HCT116 (cell line): ENCODE measurements around the gene LGR6. TPM values are rescaled to one million over a fixed set of nuclear protein-coding genes. Genes with fewer than 3 reads are reported as not detected.

ENCODE experiments used
- ATAC-seq: fragments of 200-7000 bp; cut with Tn5 transposase; 2 replicates; pipeline ENCODE4 v1.9.1; 2020; ENCODE audit warnings: mild to moderate bottlenecking, moderate library complexity
- BruUV-seq: library from RNA; stranded (reverse); fragments of 400-500 nt; replicated peaks from 2 replicates; lab custom pipeline; 2021; lab: Mats Ljungman, UMichigan
- CTCF ChIA-PET: fragments of 300-600 bp; sonication (Branson Sonifier 250); formaldehyde crosslinking; loops from one replicate; lab custom pipeline; 2021; ENCODE audit warnings: antibody characterized with exemption; lab: Charles Lee
- POLR2A ChIA-PET: fragments of 300-600, 350-600 bp; sonication (Branson Sonifier 250); formaldehyde crosslinking; loops from one replicate; lab custom pipeline; 2021; ENCODE audit warnings: antibody characterized with exemption; lab: Charles Lee
- RAD21 ChIA-PET, 2 experiments: fragments of 300-600 bp; sonication (Branson Sonifier 250); formaldehyde crosslinking; loops; one replicate each; lab custom pipeline; 2023; ENCODE audit warnings: low total read pairs in 2 of 2; ENCODE audit not compliant: uncharacterized antibody in 2 of 2, unreplicated experiment in 2 of 2, low non-redundant PET in 1 of 2; lab: Charles Lee
- DNase-seq: peaks from one replicate; pipeline ENCODE4 v3.0.0-alpha.2; 2010; ENCODE audit warnings: low read depth, low spot score
- H2AFZ ChIP-seq: fragments of 200-600 bp; shearing (Covaris generic), sonication (generic); 2 replicates; pipeline ENCODE4 v1.6.1; 2017; ENCODE audit warnings: low read depth, mixed run types, mixed read lengths, antibody characterized with exemption, low read length; ENCODE audit not compliant: poor library complexity, severe bottlenecking
- H3K27ac ChIP-seq: 2 replicates; pipeline ENCODE4 v1.5.1; 2012; ENCODE audit warnings: low read depth, low read length
- H3K27me3 ChIP-seq: fragments of 200-600 bp; sonication (generic); 2 replicates; pipeline ENCODE4 v1.6.1; 2016; ENCODE audit warnings: mixed run types, low read length, mixed read lengths; ENCODE audit not compliant: insufficient read depth
- H3K36me3 ChIP-seq, 2 experiments: fragments of 200-500 bp in 1 of 2; fragments of 200-600 bp in 1 of 2; sonication (Bioruptor generic) in 1 of 2; sonication (generic) in 1 of 2; 2 replicates each; pipeline versions ENCODE4 v1.5.1 to v1.6.1; 2014 to 2016; ENCODE audit warnings: low read length in 2 of 2, inconsistent platforms in 1 of 2, mixed read lengths in 1 of 2, mixed run types in 1 of 2; ENCODE audit not compliant: insufficient read depth in 2 of 2, control insufficient read depth in 1 of 2
- H3K4me1 ChIP-seq, 2 experiments: fragments of 200-600 bp in 1 of 2; sonication (generic) in 1 of 2; 2 replicates each; pipeline versions ENCODE4 v1.5.1 to v1.6.1; 2012 to 2017; ENCODE audit warnings: low read length in 2 of 2, inconsistent platforms in 1 of 2, mild to moderate bottlenecking in 1 of 2, mixed read lengths in 1 of 2, mixed run types in 1 of 2, moderate library complexity in 1 of 2; ENCODE audit not compliant: insufficient read depth in 2 of 2, control insufficient read depth in 1 of 2
- H3K4me2 ChIP-seq: fragments of 200-600 bp; sonication (generic); 2 replicates; pipeline ENCODE4 v1.6.1; 2017; ENCODE audit warnings: mixed run types, low read length, mixed read lengths
- H3K4me3 ChIP-seq, 2 experiments: fragments of 200-600 bp in 1 of 2; sonication (generic) in 1 of 2; replicated peaks in 1 of 2; 2 replicates each; pipeline ENCODE4 v1.5.1; 2011 to 2016; ENCODE audit warnings: low read length in 2 of 2, control low read depth in 1 of 2, low read depth in 1 of 2, mild to moderate bottlenecking in 1 of 2, mixed read lengths in 1 of 2, mixed run types in 1 of 2
- H3K79me2 ChIP-seq: fragments of 200-600 bp; sonication (generic); 2 replicates; pipeline ENCODE4 v1.6.1; 2017; ENCODE audit warnings: mild to moderate bottlenecking, mixed run types, low read length, moderate library complexity, mixed read lengths; ENCODE audit not compliant: insufficient read depth
- H3K9ac ChIP-seq: fragments of 200-600 bp; sonication (generic); 2 replicates; pipeline ENCODE4 v1.6.1; 2016; ENCODE audit warnings: low read length, mixed read lengths
- H3K9me2 ChIP-seq: fragments of 200-600 bp; sonication (generic), shearing (Covaris generic); 2 replicates; pipeline ENCODE4 v1.6.1; 2017; ENCODE audit warnings: mixed run types, mild to moderate bottlenecking, moderate library complexity; ENCODE audit not compliant: insufficient read depth
- H3K9me3 ChIP-seq, 2 experiments: fragments of 200-500 bp in 1 of 2; fragments of 200-600 bp in 1 of 2; sonication (Bioruptor generic) in 1 of 2; sonication (generic) in 1 of 2; 2 replicates each; pipeline ENCODE4 v1.6.1; 2014 to 2017; ENCODE audit warnings: low read length in 2 of 2, mixed read lengths in 2 of 2, inconsistent platforms in 1 of 2, low read depth in 1 of 2, mild to moderate bottlenecking in 1 of 2, mixed run types in 1 of 2, moderate library complexity in 1 of 2; ENCODE audit not compliant: control insufficient read depth in 1 of 2, insufficient read depth in 1 of 2
- H4K20me1 ChIP-seq: fragments of 200-600 bp; sonication (generic), shearing (Covaris generic); 2 replicates; pipeline ENCODE4 v1.6.1; 2017; ENCODE audit warnings: mixed run types, mild to moderate bottlenecking, moderate library complexity; ENCODE audit not compliant: insufficient read depth
- FOSL1 ChIP-seq: IDR thresholded peaks from 2 replicates; pipeline ENCODE4 v1.6.1; 2012; ENCODE audit warnings: low read depth
- RAD21 ChIP-seq: IDR thresholded peaks from 2 replicates; pipeline ENCODE4 v1.6.1; 2012; ENCODE audit warnings: low read depth, mild to moderate bottlenecking
- SRF ChIP-seq: IDR thresholded peaks from 2 replicates; pipeline ENCODE4 v1.6.1; 2012; ENCODE audit warnings: low read depth
- YY1 ChIP-seq: IDR thresholded peaks from 2 replicates; pipeline ENCODE4 v1.6.1; 2011; ENCODE audit warnings: low read length, low read depth, moderate library complexity, mild to moderate bottlenecking; ENCODE audit not compliant: insufficient replicate concordance; ENCODE audit errors: extremely low read depth
- intact Hi-C: fragments of 100-400 bp; cut with micrococcal nuclease; formaldehyde crosslinking; loops from 2 replicates; pipeline ENCODE4 v1.10.0; 2022
- total RNA-seq: library from RNA; stranded (reverse); gene quantifications from one replicate; pipeline ENCODE4 v1.2.1, GENCODE V29; 2021; ENCODE audit not compliant: unreplicated experiment
- TF ChIP-seq, protein P1 (sequence below), 3 experiments: fragments of 200-600 bp in 1 of 3; sonication (generic) in 1 of 3; IDR thresholded peaks in 2 of 3; conservative IDR thresholded peaks in 1 of 3; 2 replicates each; pipeline ENCODE4 v1.5.1; 2012 to 2017; ENCODE audit warnings: low read depth in 2 of 3, low read length in 2 of 3, antibody characterized with exemption in 1 of 3, borderline replicate concordance in 1 of 3, control low read depth in 1 of 3, mild to moderate bottlenecking in 1 of 3, mixed read lengths in 1 of 3, mixed run types in 1 of 3, moderate library complexity in 1 of 3; ENCODE audit not compliant: insufficient read depth in 1 of 3

Gene LGR6
- total RNA-seq, 1 experiment from 2014 or later: 0.20 TPM

DNA sequence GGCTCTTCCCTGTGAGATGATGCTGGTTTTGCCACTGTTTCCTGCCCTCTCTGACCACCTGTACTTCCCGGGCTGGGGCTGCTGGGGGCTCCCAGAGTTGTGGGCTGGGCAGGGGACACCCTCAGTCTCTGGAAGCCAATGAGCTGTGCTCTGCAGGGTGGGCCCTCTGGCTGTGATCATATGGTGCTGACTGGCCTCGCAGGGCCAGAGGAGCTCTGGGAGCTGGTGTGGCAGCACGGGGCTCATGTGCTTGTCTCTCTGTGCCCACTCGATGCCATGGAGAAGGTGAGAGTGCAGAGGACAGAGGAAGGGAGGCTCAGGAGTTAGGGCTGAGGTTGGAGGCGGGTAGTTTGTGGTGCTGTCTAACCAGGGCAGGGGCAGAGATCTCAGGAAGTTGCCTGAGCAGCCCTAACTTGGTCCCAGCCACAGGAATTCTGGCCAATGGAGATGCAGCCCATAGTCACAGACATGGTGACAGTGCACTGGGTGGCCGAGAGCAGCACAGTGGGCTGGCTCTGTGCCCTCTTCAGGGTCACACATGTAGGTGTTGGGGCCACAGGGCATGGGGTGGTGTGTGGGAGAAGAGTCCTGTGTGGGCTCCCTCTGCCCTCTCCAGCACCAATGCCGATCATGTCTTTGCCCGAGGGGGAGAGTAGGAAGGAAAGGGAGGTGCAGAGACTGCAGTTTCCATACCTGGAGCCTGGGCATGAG, 5.7 kb upstream of the LGR6 start (continued):
- TF ChIP-seq, protein P1, sequence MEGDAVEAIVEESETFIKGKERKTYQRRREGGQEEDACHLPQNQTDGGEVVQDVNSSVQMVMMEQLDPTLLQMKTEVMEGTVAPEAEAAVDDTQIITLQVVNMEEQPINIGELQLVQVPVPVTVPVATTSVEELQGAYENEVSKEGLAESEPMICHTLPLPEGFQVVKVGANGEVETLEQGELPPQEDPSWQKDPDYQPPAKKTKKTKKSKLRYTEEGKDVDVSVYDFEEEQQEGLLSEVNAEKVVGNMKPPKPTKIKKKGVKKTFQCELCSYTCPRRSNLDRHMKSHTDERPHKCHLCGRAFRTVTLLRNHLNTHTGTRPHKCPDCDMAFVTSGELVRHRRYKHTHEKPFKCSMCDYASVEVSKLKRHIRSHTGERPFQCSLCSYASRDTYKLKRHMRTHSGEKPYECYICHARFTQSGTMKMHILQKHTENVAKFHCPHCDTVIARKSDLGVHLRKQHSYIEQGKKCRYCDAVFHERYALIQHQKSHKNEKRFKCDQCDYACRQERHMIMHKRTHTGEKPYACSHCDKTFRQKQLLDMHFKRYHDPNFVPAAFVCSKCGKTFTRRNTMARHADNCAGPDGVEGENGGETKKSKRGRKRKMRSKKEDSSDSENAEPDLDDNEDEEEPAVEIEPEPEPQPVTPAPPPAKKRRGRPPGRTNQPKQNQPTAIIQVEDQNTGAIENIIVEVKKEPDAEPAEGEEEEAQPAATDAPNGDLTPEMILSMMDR (IDR thresholded peaks at IDR 0.05 in 2 of 3, conservative IDR thresholded peaks at IDR 0.05 in 1 of 3; ENCODE audit: borderline replicate concordance in 1 of 3, insufficient read depth in 1 of 3, low read depth in 2 of 3, low read length in 2 of 3): no peak
- no peak for TF ChIP-seq SRF
- no peak for TF ChIP-seq FOSL1

DNA sequence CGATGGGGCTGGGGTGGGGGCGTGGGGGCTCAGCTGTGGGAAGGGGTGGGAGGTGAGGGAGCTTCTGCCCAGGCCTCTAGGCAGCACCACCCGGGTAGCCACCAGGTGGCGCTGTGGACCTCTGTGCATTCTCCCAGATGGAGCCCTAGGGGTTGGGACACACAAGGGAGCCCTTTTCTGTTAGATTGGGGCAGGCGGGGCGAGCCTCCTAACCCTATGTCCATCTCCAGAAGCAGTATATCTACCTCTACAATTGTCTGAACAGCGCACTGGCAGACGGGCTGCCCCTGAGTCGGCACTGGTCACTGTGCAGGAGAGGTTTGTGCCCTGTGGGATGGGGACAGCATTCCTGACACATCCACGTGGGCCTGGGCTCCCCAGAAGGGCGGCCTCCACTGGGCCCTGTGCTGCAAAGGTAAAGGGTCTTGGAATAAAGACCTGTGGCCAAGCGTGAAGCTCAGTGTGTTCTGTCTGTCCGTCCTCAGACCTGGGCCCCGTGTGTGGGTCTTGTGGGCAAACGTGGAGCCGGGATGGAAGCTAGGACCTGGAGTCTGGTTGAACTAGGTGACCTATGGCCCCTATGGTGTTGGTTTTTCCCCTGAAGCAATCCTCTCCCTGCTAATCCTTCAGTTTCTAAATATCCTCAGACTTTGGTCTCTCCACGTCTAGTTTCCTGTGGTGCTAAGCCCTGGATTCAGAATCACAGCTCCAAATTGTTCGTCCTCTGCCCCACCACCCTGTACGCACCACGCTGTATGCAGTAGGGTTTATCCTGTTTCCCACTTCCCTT, 4.4 kb upstream of the LGR6 start:
- no peak overlapping the region for H3K9ac ChIP-seq
- intact Hi-C loops: loop anchor here (1.0 to 10.0 kb wide), 2 partner anchors 126 to 436 kb away; no protein-coding TSS in a partner anchor
- TF ChIP-seq RAD21 (peak; percentile 64), YY1 (no peak)
- TF ChIP-seq, protein P1 (IDR thresholded peaks at IDR 0.05 in 2 of 3, conservative IDR thresholded peaks at IDR 0.05 in 1 of 3; ENCODE audit: borderline replicate concordance in 1 of 3, insufficient read depth in 1 of 3, low read depth in 2 of 3, low read length in 2 of 3): peak; percentile 58 to 75 (median 72)
- TF ChIP-seq, all 23 proteins: peak for 2
- Histone ChIP-seq H3K4me3 (no peak overlapping the region), H4K20me1 (no peaks in the 10 kb centered on the region), H3K9me3 (no peaks in the 10 kb centered on the region), H3K79me2 (no peaks in the 10 kb centered on the region), H3K4me2 (no peak overlapping the region), H3K27me3 (no peaks in the 10 kb centered on the region), H3K4me1 (peaks cover 0 to 10% of the 10 kb centered on the region in 2 experiments; a peak in 3 of 4 replicates), H3K9me2 (no peaks in the 10 kb centered on the region), H3K36me3 (no peaks in the 10 kb centered on the region), H3K27ac (no peak overlapping the region), H2AFZ (no peak overlapping the region)
- CTCF ChIA-PET: interaction anchor here (0.6 to 3.1 kb wide), 22 partner anchors 9 to 876 kb away, joined by 3 to 31 read pairs (median 4); partner anchors contain the start of gene UBE2T
- RAD21 ChIA-PET: interaction anchor here (0.6 to 0.9 kb wide), 7 partner anchors 10 to 530 kb away, joined by 3 to 6 read pairs (median 3); no protein-coding TSS in a partner anchor
- no TSS peak for BruUV-seq
- ATAC-seq (peak; percentile 69), DNase-seq (no peak)
- POLR2A ChIA-PET: interaction anchor here (1.3 kb wide), 1 partner anchor 179 kb away, joined by 3 read pairs; the partner anchor contains the start of gene ELF3
